Activated CD4-positive, alpha-beta T cell treated with anti-CD3 and anti-CD28 coated beads, Interleukin-10, Interleukin-2, amounts not matched to agents 100 ng/mL and 50 ng/mL, durations not matched to agents 16 hours and 8 hours (primary cell): Measurements from ENCODE around the gene NRBF2.
A peak's percentile ranks its signal among the peaks of the same experiment; 100 is the strongest.
"Not testable (repeated sequence)": the region's sequence is repeated elsewhere in the genome, so short reads cannot be mapped to it uniquely, and the experiment has no call there.

Source experiments
- DNase-seq: peaks from one replicate; pipeline ENCODE4 v3.0.0-alpha.2; 2020

Gene NRBF2

GRCh38 chr10:63119041-63119440, 14.1 kb upstream of the NRBF2 start:
- DNase-seq = no peak

- DNase-seq = no peak
Measured at GRCh38 chr10:63120554-63120953, 12.6 kb upstream of the NRBF2 start.

- DNase-seq = no peak
Measured at GRCh38 chr10:63123727-63124362, 9.3 kb upstream of the NRBF2 start.

- DNase-seq = no peak
Measured at GRCh38 chr10:63125459-63125858, 7.7 kb upstream of the NRBF2 start.

GRCh38 chr10:63128443-63128842, 4.7 kb upstream of the NRBF2 start:
- DNase-seq = no peak

GRCh38 chr10:63129888-63130287, 3.2 kb upstream of the NRBF2 start:
- no peak for DNase-seq

- no peak for DNase-seq
Measured at GRCh38 chr10:63132651-63133055, 475 bp upstream of the NRBF2 start.

- DNase-seq = peak; percentile 47
Measured at GRCh38 chr10:63133821-63134557, 861 bp downstream of the NRBF2 start.

GRCh38 chr10:63137306-63137705, 4.2 kb downstream of the NRBF2 start:
- DNase-seq = no peak

- DNase-seq = no peak
Measured at GRCh38 chr10:63140077-63140476, 6.9 kb downstream of the NRBF2 start.

- no peak for DNase-seq
Measured at GRCh38 chr10:63142136-63142535, 9.0 kb downstream of the NRBF2 start.

- peak; percentile 15 for DNase-seq
Measured at GRCh38 chr10:63143987-63144386, 10.9 kb downstream of the NRBF2 start.

GRCh38 chr10:63145782-63146181, 12.7 kb downstream of the NRBF2 start:
- DNase-seq = peak; percentile 31

- DNase-seq = no peak
Measured at GRCh38 chr10:63146503-63146902, 13.4 kb downstream of the NRBF2 start.

- DNase-seq = no peak
Measured at GRCh38 chr10:63150745-63151144, 17.6 kb downstream of the NRBF2 start.

GRCh38 chr10:63153868-63154545, 20.9 kb downstream of the NRBF2 start:
- DNase-seq = not testable (repeated sequence)

GRCh38 chr10:63154546-63155387, 21.6 kb downstream of the NRBF2 start:
- no peak for DNase-seq

- DNase-seq = no peak
Measured at GRCh38 chr10:63155388-63156020, 22.4 kb downstream of the NRBF2 start.

- no peak for DNase-seq
Measured at GRCh38 chr10:63156236-63156635, 23.1 kb downstream of the NRBF2 start.

- DNase-seq = peak; percentile 75
Measured at GRCh38 chr10:63157845-63158624, 24.9 kb downstream of the NRBF2 start.

- DNase-seq = no peak
Measured at GRCh38 chr10:63161592-63161991, 28.5 kb downstream of the NRBF2 start.

GRCh38 chr10:63164166-63164623, 31.1 kb downstream of the NRBF2 start:
- no peak for DNase-seq
